22Rv1 (cell line): ENCODE results near the gene KRTAP12-1.

Source experiments
- H3K27ac ChIP-seq: fragments of 450-650 bp; 2 replicates; pipeline ENCODE4 v1.5.1; 2017
- CTCF ChIP-seq: fragments of 450-650 bp; IDR thresholded peaks from 2 replicates; pipeline ENCODE4 v1.5.1; 2017; ENCODE audit warnings: mild to moderate bottlenecking
- ZFX ChIP-seq: fragments of 450-650 bp; IDR thresholded peaks from 2 replicates; pipeline ENCODE4 v1.6.1; 2017; ENCODE audit warnings: antibody characterized with exemption, borderline replicate concordance

KRTAP12-1 gene

DNA sequence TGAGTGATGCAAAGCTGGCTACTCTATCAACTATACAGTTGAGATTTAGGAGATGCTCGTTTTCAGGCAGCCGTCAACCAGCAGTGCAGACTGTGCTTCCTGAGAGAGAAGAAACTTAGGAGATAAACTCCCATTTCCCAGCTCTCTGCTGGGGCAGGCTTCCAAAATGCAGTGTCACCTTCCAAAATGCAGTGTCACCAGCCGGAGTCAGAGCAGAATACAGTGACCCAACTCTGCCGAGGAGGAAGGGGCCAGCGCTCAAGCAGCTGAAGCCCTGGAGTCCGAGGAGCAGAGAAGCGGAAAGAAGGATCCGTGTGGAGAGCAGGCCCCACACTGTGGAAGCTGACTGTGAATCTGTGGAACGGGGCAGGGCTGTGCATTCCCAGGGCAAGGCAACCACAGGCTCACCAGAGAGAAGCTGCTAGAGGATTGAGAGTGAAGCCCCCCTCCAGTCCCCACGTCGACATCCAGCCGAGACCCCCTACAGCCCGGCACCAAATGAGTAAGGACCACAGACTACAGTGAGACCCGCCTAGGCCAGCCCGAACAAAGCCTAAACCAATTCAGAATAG, 703 bp upstream of the KRTAP12-1 start:
- H3K27ac ChIP-seq: no peak overlapping the region
- TF ChIP-seq ZFX (no peak), CTCF (no peak)

DNA sequence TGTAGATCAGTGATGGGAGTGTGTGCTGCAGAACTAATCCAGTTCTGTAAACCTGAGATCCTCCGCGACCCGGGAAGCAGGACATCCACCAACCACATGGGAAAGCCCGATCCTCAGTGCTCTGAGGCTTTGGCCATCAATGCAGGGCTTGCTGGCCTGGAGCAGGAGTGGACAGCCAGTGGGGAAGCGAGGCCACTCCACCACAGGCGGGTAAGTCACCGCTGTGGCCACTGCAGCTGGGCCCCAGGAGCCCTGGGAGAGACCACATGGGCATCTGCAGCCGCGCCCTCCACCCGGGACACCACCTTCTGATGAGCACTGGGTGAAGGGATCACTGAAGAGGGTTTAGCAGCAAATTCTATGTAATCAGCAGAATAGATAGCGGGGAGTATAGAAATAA, 811 bp downstream of the KRTAP12-1 start:
- H3K27ac ChIP-seq: no peak overlapping the region
- no peak for TF ChIP-seq ZFX
- TF ChIP-seq CTCF: no peak

DNA sequence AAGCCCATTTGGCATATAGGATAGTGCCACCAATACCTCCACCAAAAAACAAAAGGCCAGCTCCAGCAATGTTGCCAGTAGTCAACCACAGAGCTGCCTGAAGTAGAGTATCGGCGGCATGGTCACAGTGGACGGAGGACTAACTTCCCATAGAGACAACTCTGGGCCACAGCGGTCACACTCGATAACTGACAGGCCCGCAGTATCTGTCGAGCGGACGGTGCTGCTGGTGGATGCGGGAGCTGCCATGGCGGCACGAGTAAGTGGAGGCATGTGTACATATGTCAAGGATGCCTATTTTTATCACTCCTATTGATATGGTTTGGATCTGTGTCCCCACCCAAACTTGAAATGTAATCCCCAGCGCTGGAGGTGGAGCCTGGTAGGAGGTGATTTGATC, 4.1 kb downstream of the KRTAP12-1 start:
- TF ChIP-seq ZFX (no peak), CTCF (no peak)

GRCh38 chr21:44671911-44672310, 10.1 kb downstream of the KRTAP12-1 start:
- no peak overlapping the region for H3K27ac ChIP-seq

More for the DNA sequence above, 4.1 kb downstream of the KRTAP12-1 start:
- no peak overlapping the region for H3K27ac ChIP-seq

DNA sequence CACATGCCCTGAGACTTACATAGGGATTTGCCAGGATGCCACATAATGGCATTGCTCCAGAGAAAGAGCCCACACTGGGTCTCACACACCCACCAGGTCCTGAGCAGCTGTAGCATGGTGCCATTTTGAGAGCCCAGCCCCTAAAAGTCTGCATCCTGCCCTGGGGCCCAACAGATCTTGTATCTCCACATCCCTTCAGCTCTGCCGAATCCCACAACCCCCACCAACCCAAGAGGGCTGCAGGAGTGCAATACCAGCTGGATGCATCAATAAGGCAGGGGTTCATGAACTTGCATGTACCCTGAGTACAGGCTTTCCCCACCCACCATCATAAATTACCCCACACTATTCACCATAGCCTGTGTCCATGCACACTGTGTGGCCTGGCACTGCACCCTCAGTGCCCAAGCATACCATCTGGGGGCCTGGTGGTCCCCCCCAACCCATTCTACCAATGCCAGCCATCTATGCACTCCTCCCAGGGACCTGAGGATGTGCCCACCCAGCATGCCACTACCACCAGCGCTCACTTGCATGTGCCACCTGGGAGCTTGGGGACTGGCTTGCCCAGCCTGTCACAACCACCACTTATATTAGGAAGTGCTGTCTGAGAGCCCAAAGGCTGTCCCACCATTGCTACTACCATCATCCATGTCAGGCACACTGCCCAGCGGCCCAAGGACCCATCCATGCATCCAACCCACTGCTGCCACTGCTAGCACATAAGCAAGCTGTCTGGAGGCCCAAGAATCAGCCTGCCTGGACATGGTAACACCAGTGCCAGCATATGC, 11.1 kb downstream of the KRTAP12-1 start:
- H3K27ac ChIP-seq: no peak overlapping the region
- no peak for TF ChIP-seq ZFX
- TF ChIP-seq CTCF: no peak

More at GRCh38 chr21:44671911-44672310, 10.1 kb downstream of the KRTAP12-1 start:
- no peak for TF ChIP-seq CTCF
- no peak for TF ChIP-seq ZFX

DNA sequence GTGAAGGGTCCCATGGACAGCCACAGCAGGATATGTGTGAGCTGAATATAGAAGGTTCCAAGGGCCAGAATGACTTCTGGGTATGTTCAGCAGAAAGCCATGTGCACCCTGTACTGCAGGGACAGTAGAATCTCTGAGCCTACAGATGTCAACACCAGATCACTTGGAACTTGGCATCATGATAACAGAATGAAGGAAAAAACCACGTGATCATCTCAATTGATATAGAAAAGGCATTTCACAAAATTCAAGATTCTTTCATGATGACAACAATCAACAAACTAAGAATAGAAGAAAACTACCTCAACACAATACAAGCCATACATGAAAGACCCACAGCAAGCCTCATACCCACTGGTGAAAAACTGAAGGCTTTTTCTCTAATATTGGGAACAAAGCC, 14.4 kb downstream of the KRTAP12-1 start:
- no peak overlapping the region for H3K27ac ChIP-seq
- no peak for TF ChIP-seq ZFX
- no peak for TF ChIP-seq CTCF
